H9 (cell line): ENCODE measurements around the gene DGCR8. TPM values are rescaled to one million over a fixed set of nuclear protein-coding genes. Genes with fewer than 3 reads are reported as not detected.

Experiments used
- DNase-seq: peaks from one replicate; pipeline ENCODE4 v3.0.0-alpha.2; 2017
- H2AFZ ChIP-seq: one replicate; pipeline ENCODE4 v1.6.1; 2013; ENCODE audit warnings: mild to moderate bottlenecking, low read length, control low read depth, moderate library complexity
- H2AK5ac ChIP-seq: 2 replicates; pipeline ENCODE4 v1.6.1; 2013; ENCODE audit warnings: low read length, control low read depth, mixed read lengths; ENCODE audit not compliant: insufficient read length
- H2BK120ac ChIP-seq: one replicate; pipeline ENCODE4 v1.6.1; 2013; ENCODE audit warnings: low read depth, mild to moderate bottlenecking, low read length, control low read depth, inconsistent platforms; ENCODE audit not compliant: poor library complexity, severe bottlenecking
- H2BK12ac ChIP-seq: 2 replicates; pipeline ENCODE4 v1.6.1; 2013; ENCODE audit warnings: low read length, control low read depth, mixed read lengths, low read depth; ENCODE audit not compliant: insufficient read length
- H2BK15ac ChIP-seq: 2 replicates; pipeline ENCODE4 v1.6.1; 2013; ENCODE audit warnings: low read depth, low read length, control low read depth
- H2BK20ac ChIP-seq: one replicate; pipeline ENCODE4 v1.6.1; 2013; ENCODE audit warnings: low read depth, mild to moderate bottlenecking, low read length, control low read depth, inconsistent platforms; ENCODE audit not compliant: poor library complexity, severe bottlenecking
- H2BK5ac ChIP-seq: 2 replicates; pipeline ENCODE4 v1.6.1; 2013; ENCODE audit warnings: low read length, control low read depth, mixed read lengths; ENCODE audit not compliant: insufficient read length
- H3K14ac ChIP-seq: 2 replicates; pipeline ENCODE4 v1.6.1; 2013; ENCODE audit warnings: low read length, control low read depth; ENCODE audit not compliant: insufficient read depth
- H3K18ac ChIP-seq: 2 replicates; pipeline ENCODE4 v1.6.1; 2013; ENCODE audit warnings: low read depth, mild to moderate bottlenecking, mixed read lengths, low read length, control low read depth; ENCODE audit not compliant: insufficient read length
- H3K23ac ChIP-seq: 2 replicates; pipeline ENCODE4 v1.6.1; 2013; ENCODE audit warnings: low read length, control low read depth, mixed read lengths, low read depth; ENCODE audit not compliant: insufficient read length
- H3K23me2 ChIP-seq: 2 replicates; pipeline ENCODE4 v1.6.1; 2013; ENCODE audit warnings: low read depth, mild to moderate bottlenecking, mixed read lengths, low read length, control low read depth; ENCODE audit not compliant: insufficient read length, poor library complexity, severe bottlenecking
- H3K27ac ChIP-seq: 2 replicates; pipeline ENCODE4 v1.5.1; 2013; ENCODE audit warnings: low read length, control low read depth, mixed read lengths, low read depth; ENCODE audit not compliant: insufficient read length
- H3K27me3 ChIP-seq: 2 replicates; pipeline ENCODE4 v1.6.1; 2013; ENCODE audit warnings: low read length, control low read depth, inconsistent platforms; ENCODE audit not compliant: insufficient read depth
- H3K4ac ChIP-seq: 2 replicates; pipeline ENCODE4 v1.6.1; 2013; ENCODE audit warnings: low read depth, mild to moderate bottlenecking, control low read depth, inconsistent platforms, low read length, moderate library complexity
- H3K4me1 ChIP-seq: 2 replicates; pipeline ENCODE4 v1.6.1; 2013; ENCODE audit warnings: low read length, control low read depth, inconsistent platforms; ENCODE audit not compliant: insufficient read depth
- H3K4me2 ChIP-seq: 2 replicates; pipeline ENCODE4 v1.6.1; 2013; ENCODE audit warnings: low read length, control low read depth, mixed read lengths; ENCODE audit not compliant: insufficient read length, insufficient read depth
- H3K56ac ChIP-seq: 2 replicates; pipeline ENCODE4 v1.6.1; 2013; ENCODE audit warnings: low read depth, mild to moderate bottlenecking, mixed read lengths, low read length, control low read depth; ENCODE audit not compliant: insufficient read length
- H3K79me1 ChIP-seq: 2 replicates; pipeline ENCODE4 v1.6.1; 2013; ENCODE audit warnings: low read depth, mild to moderate bottlenecking, moderate library complexity, low read length, control low read depth, inconsistent platforms; ENCODE audit not compliant: insufficient read depth, poor library complexity, severe bottlenecking
- H3K79me2 ChIP-seq: 2 replicates; pipeline ENCODE4 v1.6.1; 2013; ENCODE audit warnings: low read length, control low read depth, inconsistent platforms; ENCODE audit not compliant: insufficient read depth
- H3K9ac ChIP-seq: 2 replicates; pipeline ENCODE4 v1.6.1; 2013; ENCODE audit warnings: low read length, control low read depth, mixed read lengths; ENCODE audit not compliant: insufficient read length; ENCODE audit errors: extremely low read depth
- H3K9me3 ChIP-seq: one replicate; pipeline ENCODE4 v1.6.1; 2013; ENCODE audit warnings: low read depth, low read length, inconsistent platforms; ENCODE audit not compliant: control insufficient read depth
- H3T11ph ChIP-seq: one replicate; pipeline ENCODE4 v1.6.1; 2013; ENCODE audit warnings: mild to moderate bottlenecking, low read length, control low read depth, inconsistent platforms
- H4K20me1 ChIP-seq: one replicate; pipeline ENCODE4 v1.6.1; 2013; ENCODE audit not compliant: control insufficient read depth, insufficient read length, insufficient read depth
- H4K5ac ChIP-seq: 2 replicates; pipeline ENCODE4 v1.6.1; 2013; ENCODE audit warnings: low read depth, mild to moderate bottlenecking, mixed read lengths, low read length, control low read depth; ENCODE audit not compliant: insufficient read length
- H4K8ac ChIP-seq: replicated peaks from 2 replicates; pipeline ENCODE4 v1.6.1; 2013; ENCODE audit warnings: low read length, control low read depth, mixed read lengths, low read depth; ENCODE audit not compliant: insufficient read length
- H4K91ac ChIP-seq: 2 replicates; pipeline ENCODE4 v1.6.1; 2013; ENCODE audit warnings: low read depth, mild to moderate bottlenecking, moderate library complexity, mixed read lengths, low read length, control low read depth; ENCODE audit not compliant: insufficient read length
- H3K27ac Mint-ChIP-seq, 3 experiments: 2 replicates in 2 of 3; 3 replicates in 1 of 3; pipeline ENCODE4 v1.8.0; 2020 to 2021; ENCODE audit warnings: mixed read lengths in 3 of 3, mild to moderate bottlenecking in 1 of 3, moderate library complexity in 1 of 3
- H3K27me3 Mint-ChIP-seq: 2 replicates; pipeline ENCODE4 v1.8.0; 2021; ENCODE audit warnings: low read depth, mild to moderate bottlenecking, moderate library complexity, mixed read lengths
- H3K36me3 Mint-ChIP-seq, 3 experiments: 2 replicates in 2 of 3; 3 replicates in 1 of 3; pipeline ENCODE4 v1.8.0; 2020 to 2021; ENCODE audit warnings: low read depth in 3 of 3, mixed read lengths in 3 of 3; ENCODE audit not compliant: insufficient read depth in 1 of 3
- H3K4me1 Mint-ChIP-seq, 2 experiments: 2 replicates each; pipeline ENCODE4 v1.8.0; 2020; ENCODE audit warnings: mixed read lengths in 2 of 2
- H3K4me3 Mint-ChIP-seq, 2 experiments: 2 replicates in 1 of 2; 3 replicates in 1 of 2; pipeline ENCODE4 v1.8.0; 2020 to 2021; ENCODE audit warnings: mild to moderate bottlenecking in 2 of 2, mixed read lengths in 2 of 2, moderate library complexity in 1 of 2
- H3K9me3 Mint-ChIP-seq, 2 experiments: 2 replicates in 1 of 2; 3 replicates in 1 of 2; pipeline ENCODE4 v1.8.0; 2020; ENCODE audit warnings: mild to moderate bottlenecking in 2 of 2, mixed read lengths in 2 of 2, moderate library complexity in 1 of 2
- CTCF ChIP-seq: fragments of 200-600 bp; sonication (generic); conservative IDR thresholded peaks from 3 replicates; pipeline ENCODE4 v1.8.0; 2021; ENCODE audit warnings: antibody characterized with exemption, mild to moderate bottlenecking
- WGBS: extraction: QIAGEN DNeasy Blood & Tissue Kit; methylation state at CpG from one replicate; pipeline ENCODE4 v1.1.7; 2013; ENCODE audit warnings: missing lambda C conversion rate, low lambda C conversion rate, mixed read lengths; ENCODE audit not compliant: insufficient read length; ENCODE audit errors: extremely low coverage; 5-methylcytosine and 5-hydroxymethylcytosine counted together
- total RNA-seq: library from RNA; stranded (reverse); gene quantifications from 2 replicates; pipeline ENCODE4 v1.2.1, GENCODE V29; 2021

Gene DGCR8
- total RNA-seq, 1 experiment from 2014 or later: 74.5 TPM

GRCh38 chr22:20055144-20055543 lies 24.9 kb upstream of the DGCR8 start:
- Histone ChIP-seq H2AK5ac (no peak overlapping the region), H4K20me1 (no peaks in the 10 kb centered on the region), H2AFZ (no peak overlapping the region), H4K5ac (no peak overlapping the region), H2BK120ac (no peak overlapping the region), H3K79me2 (no peaks in the 10 kb centered on the region), H3K56ac (no peak overlapping the region), H3K9me3 (no peaks in the 10 kb centered on the region), H3K4me1 (no peaks in the 10 kb centered on the region), H2BK5ac (no peak overlapping the region), H3K27ac (no peak overlapping the region), H2BK20ac (no peak overlapping the region), H3K4me2 (no peak overlapping the region), H2BK12ac (no peak overlapping the region), H3K79me1 (no peaks in the 10 kb centered on the region), H2BK15ac (no peak overlapping the region), H3K27me3 (no peaks in the 10 kb centered on the region), H4K8ac (no peak overlapping the region), H3T11ph (no peak overlapping the region), H3K23me2 (no peaks in the 10 kb centered on the region), H3K23ac (no peak overlapping the region), H3K14ac (no peak overlapping the region), H3K18ac (no peak overlapping the region), H4K91ac (no peak overlapping the region), H3K4ac (no peak overlapping the region), H3K9ac (no peak overlapping the region)
- no peak overlapping the region for H3K27ac Mint-ChIP-seq
- no peaks in the 10 kb centered on the region for H3K4me1 Mint-ChIP-seq
- peaks cover 0 to 6% (median 0%) of the 10 kb centered on the region in 3 experiments; a peak in 3 of 7 replicates for H3K36me3 Mint-ChIP-seq
- no peak overlapping the region for H3K4me3 Mint-ChIP-seq
- no CpG with 5 or more reads among the region's 2 CpGs for whole genome bisulfite sequencing
- DNase-seq: no peak
- H3K27me3 Mint-ChIP-seq: no peaks in the 10 kb centered on the region; the same call in 1 of the 2 replicates
- TF ChIP-seq CTCF: no peak
- H3K9me3 Mint-ChIP-seq: no peaks in the 10 kb centered on the region
